Superior temporal gyrus (tissue), 1 donor: ENCODE measurements around the gene ACOT8.

Source experiments
- DNase-seq: peaks from one replicate; pipeline ENCODE4 v3.0.0-alpha.2; 2016; ENCODE audit errors: extremely low spot score

The ACOT8 gene

GRCh38 chr20:45796337-45797065, 60.7 kb downstream of the ACOT8 start:
- DNase-seq = no peak

GRCh38 chr20:45792317-45793118, 64.7 kb downstream of the ACOT8 start:
- no peak for DNase-seq
